ENCODE measurements around the gene DRC3.
A peak's percentile ranks its signal among the peaks of the same experiment; 100 is the strongest.

Gene DRC3

GRCh38 chr17:17983376-17983775 lies 10.7 kb downstream of the DRC3 start:
- no peak for TF ChIP-seq CTCF (IDR thresholded peaks at IDR 0.05; ENCODE audit: low read depth, low read length, missing control alignments)
- no peak overlapping the region for H3K4me3 ChIP-seq (ENCODE audit: low read depth, low read length)

DNA sequence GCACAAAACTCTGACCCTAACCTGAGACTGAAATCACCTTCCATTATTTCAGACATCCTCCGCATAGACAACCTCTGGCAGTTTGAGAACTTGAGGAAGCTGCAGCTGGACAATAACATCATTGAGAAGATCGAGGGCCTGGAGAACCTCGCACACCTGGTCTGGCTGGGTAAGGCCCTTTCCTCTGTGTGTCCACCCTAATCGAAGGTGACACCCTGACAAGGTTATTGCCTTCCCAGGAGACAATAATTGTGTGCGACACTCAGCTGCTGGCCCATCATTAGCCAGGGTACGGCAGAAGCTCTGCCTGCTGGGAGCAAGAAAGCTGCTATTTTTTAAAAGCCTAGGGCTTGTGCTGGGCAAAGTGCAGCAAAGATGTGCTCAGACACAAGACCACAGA lies 11.1 kb downstream of the DRC3 start:
- no peak overlapping the region for H3K4me3 ChIP-seq (ENCODE audit: low read depth, low read length)
- no peak for TF ChIP-seq CTCF (IDR thresholded peaks at IDR 0.05; ENCODE audit: low read depth, low read length, missing control alignments)
- DNase-seq (ENCODE audit: low read depth), result no peak

More at GRCh38 chr17:17983376-17983775, 10.7 kb downstream of the DRC3 start:
- DNase-seq (ENCODE audit: low read depth), result no peak

DNA sequence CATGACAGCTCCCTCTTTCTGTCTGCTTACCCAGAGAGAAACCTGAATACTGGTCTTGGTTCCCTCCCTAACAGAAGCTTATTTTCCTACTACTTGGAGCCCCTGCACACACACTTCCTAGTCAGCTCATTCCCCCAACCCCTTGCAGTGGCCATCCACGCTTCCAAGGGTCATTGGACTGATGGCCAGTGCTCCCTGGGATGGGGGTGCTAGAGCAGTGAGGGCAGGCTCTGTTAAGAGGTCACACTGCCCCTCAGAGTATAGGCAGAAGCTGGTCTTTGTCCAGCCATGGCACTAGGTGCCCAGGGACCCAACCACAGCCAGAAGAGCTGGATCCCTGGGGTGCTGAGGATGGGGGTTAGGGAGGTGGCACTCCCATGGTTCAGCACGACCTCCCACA lies 12.5 kb downstream of the DRC3 start:
- no peak overlapping the region for H3K4me3 ChIP-seq (ENCODE audit: low read depth, low read length)
- no peak for TF ChIP-seq CTCF (IDR thresholded peaks at IDR 0.05; ENCODE audit: low read depth, low read length, missing control alignments)
- no peak for DNase-seq (ENCODE audit: low read depth)

GRCh38 chr17:17985555-17985954 lies 12.9 kb downstream of the DRC3 start:
- peak; percentile 21 for DNase-seq (ENCODE audit: low read depth)
- peak; percentile 65 for TF ChIP-seq CTCF (IDR thresholded peaks at IDR 0.05; ENCODE audit: low read depth, low read length, missing control alignments)
- no peak overlapping the region for H3K4me3 ChIP-seq (ENCODE audit: low read depth, low read length)

DNA sequence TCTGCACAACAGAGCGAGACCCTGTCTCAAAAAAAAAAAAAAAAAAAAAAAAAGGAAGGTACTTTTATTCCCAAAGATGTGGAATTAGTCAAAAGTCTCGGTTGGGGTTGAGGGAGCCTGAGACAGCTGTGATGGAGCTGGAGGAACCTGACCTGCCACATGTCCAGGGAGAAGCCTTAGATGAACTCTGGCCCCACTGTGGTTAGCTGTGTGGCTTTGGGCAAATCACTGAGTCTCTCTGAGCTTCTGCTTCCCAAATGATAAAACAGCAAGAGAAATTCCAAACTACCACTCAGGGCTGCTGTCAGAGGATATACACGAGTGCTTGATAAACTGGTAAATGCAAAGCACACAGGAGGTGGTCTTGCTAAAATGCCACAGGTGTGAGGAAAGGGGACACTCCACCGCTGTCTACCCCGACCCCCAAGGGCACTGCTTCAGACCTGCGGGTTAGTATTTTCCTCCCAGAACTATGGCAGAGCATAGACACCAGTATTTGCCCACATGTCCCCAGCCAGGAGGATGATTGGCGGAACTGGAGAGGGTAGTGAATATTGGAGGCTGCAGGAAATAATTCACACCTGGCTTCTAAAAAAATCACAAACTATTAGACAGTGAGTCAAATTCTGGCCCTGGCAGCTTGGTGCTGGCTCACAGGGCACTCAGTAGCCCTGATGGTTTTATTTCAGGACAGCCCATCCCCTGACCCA lies 14.7 kb downstream of the DRC3 start:
- no peak for TF ChIP-seq CTCF (IDR thresholded peaks at IDR 0.05; ENCODE audit: low read depth, low read length, missing control alignments)
- H3K4me3 ChIP-seq (ENCODE audit: low read depth, low read length), result no peak overlapping the region
- DNase-seq (ENCODE audit: low read depth), result no peak

- DNase-seq (ENCODE audit: low read depth), result no peak
- no peak for TF ChIP-seq CTCF (IDR thresholded peaks at IDR 0.05; ENCODE audit: low read depth, low read length, missing control alignments)
- no peak overlapping the region for H3K4me3 ChIP-seq (ENCODE audit: low read depth, low read length)
Measured at GRCh38 chr17:17987901-17988300, 15.2 kb downstream of the DRC3 start.

DNA sequence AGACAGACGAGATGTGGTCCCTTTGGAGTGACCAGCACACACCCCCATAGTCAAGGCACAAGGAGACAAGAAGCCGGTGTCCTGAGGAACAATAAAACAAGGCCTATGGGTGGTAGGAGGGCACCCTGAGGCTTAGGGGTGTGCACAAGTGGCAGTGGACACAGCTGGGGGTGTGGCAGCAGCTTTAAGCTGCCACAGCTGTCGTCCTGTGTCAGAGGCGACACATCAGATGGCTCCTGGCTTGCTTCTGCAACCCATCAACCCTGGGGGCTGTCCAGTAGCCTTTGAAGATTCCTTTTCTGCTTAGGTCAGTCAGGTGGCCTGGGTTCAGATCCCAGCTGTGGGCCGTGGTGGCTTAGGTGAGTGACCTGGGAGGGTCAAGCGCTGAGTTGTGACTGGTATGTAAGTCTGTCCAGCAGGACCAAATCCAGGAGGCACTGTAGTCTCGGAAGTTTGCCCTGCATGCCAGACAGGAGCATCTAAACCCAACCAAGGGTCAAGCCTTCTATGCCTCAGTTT lies 15.8 kb downstream of the DRC3 start:
- H3K4me3 ChIP-seq (ENCODE audit: low read depth, low read length), result no peak overlapping the region
- DNase-seq (ENCODE audit: low read depth), result no peak
- TF ChIP-seq CTCF (IDR thresholded peaks at IDR 0.05; ENCODE audit: low read depth, low read length, missing control alignments), result no peak
